ENCODE data around the gene BCL2L12.

The BCL2L12 gene

DNA sequence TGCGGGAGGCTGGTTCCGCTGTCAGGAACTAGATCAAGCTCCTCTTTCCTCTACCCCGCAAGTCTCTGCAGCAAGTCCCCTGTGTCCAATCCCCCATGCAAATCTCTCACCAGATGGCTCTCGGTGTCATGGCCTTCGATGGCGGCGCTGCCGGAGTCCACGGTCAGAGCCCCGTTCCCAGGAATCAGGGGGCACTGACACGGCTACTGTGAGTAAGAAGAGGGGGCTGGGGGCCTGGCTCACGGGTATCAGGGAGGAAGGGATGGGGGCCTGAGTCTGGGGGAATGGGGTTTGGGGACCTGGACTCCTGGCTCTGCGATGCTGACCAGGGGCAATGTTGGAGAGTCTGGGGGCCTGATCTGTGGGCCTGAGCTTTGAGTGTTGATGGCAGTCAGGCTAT is 19.7 kb upstream of the BCL2L12 start:
- Histone ChIP-seq H3K9me3 (ENCODE audit: insufficient read depth, low read length) (no peaks in the 10 kb centered on the region), H3K79me2 (ENCODE audit: insufficient read depth, low read length) (peaks cover 28% of the 10 kb centered on the region), H3K27me3 (ENCODE audit: low read length) (no peaks in the 10 kb centered on the region), H3K9ac (ENCODE audit: low read length) (no peak overlapping the region), H3F3A (ENCODE audit: insufficient read depth) (0 out of 2 replicates have a peak, but pooled peaks cover 8% of the 10 kb centered on the region), H3K9me2 (replicated peaks; ENCODE audit: insufficient read depth, low read length) (no peaks in the 10 kb centered on the region), H3K36me3 (ENCODE audit: low read length) (no peaks in the 10 kb centered on the region; the same call in 1 of the 2 replicates), H3K27ac (ENCODE audit: low read depth, low read length) (no peak overlapping the region), H4K20me1 (ENCODE audit: low read depth, low read length) (no peaks in the 10 kb centered on the region), H3K4me3 (ENCODE audit: insufficient read depth, low read length, poor library complexity, severe bottlenecking) (no peak overlapping the region), H3K4me2 (ENCODE audit: low read depth, low read length, poor library complexity, severe bottlenecking) (no peak overlapping the region), H2AFZ (ENCODE audit: low read depth, low read length, severe bottlenecking) (no peak overlapping the region)
- TF ChIP-seq EZH2phosphoT487 (conservative IDR thresholded peaks at IDR 0.05; ENCODE audit: low read length): no peak
- TF ChIP-seq, protein P1, sequence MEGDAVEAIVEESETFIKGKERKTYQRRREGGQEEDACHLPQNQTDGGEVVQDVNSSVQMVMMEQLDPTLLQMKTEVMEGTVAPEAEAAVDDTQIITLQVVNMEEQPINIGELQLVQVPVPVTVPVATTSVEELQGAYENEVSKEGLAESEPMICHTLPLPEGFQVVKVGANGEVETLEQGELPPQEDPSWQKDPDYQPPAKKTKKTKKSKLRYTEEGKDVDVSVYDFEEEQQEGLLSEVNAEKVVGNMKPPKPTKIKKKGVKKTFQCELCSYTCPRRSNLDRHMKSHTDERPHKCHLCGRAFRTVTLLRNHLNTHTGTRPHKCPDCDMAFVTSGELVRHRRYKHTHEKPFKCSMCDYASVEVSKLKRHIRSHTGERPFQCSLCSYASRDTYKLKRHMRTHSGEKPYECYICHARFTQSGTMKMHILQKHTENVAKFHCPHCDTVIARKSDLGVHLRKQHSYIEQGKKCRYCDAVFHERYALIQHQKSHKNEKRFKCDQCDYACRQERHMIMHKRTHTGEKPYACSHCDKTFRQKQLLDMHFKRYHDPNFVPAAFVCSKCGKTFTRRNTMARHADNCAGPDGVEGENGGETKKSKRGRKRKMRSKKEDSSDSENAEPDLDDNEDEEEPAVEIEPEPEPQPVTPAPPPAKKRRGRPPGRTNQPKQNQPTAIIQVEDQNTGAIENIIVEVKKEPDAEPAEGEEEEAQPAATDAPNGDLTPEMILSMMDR (IDR thresholded peaks at IDR 0.05; ENCODE audit: insufficient read depth, low read length, poor library complexity, severe bottlenecking): no peak

DNA sequence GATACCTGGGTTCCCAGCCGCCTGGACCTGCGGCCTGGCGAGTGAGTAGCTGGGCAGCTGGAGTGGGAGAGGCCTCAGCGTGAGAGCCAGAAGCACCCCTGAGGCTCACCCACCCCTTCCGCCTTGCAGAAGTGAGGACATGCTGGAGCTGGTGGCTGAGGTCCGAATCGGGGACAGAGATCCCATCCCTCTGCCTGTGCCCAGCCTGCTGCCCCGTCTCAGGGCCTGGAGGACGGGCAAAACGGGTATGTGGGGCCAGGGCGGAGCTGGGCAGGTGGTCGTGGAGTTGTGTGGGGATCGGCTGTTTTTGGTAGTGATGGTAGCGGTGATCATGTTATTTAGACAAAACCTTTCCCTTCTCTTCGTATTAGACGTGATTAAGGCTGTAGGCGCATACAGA is 19.1 kb upstream of the BCL2L12 start:
- H3K9me3 ChIP-seq (ENCODE audit: insufficient read depth, low read length): no peaks in the 10 kb centered on the region

DNA sequence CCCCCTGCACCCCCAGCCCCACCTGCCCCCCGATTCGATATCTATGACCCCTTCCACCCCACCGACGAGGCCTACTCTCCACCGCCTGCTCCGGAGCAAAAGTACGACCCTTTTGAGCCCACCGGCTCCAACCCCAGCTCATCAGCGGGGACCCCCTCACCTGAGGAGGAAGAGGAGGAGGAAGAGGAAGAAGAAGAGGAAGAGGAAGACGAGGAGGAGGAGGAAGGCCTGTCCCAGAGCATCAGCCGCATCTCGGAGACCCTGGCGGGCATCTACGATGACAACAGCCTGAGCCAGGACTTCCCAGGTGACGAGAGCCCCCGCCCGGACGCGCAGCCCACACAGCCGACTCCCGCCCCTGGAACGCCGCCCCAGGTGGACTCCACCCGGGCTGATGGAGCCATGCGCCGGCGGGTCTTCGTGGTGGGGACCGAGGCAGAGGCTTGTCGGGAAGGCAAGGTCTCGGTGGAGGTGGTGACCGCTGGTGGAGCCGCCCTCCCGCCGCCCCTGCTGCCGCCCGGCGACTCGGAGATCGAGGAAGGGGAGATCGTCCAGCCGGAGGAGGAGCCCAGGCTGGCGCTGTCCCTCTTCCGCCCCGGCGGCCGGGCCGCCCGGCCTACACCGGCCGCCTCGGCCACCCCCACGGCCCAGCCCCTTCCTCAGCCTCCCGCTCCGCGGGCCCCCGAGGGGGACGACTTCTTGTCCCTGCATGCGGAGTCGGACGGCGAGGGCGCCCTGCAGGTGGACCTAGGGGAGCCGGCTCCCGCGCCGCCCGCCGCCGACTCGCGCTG is 14.5 kb upstream of the BCL2L12 start:
- H3K4me2 ChIP-seq (ENCODE audit: low read depth, low read length, poor library complexity, severe bottlenecking): no peak overlapping the region
- no peak overlapping the region for H2AFZ ChIP-seq (ENCODE audit: low read depth, low read length, severe bottlenecking)
- no peaks in the 10 kb centered on the region for H3K79me2 ChIP-seq (ENCODE audit: insufficient read depth, low read length)
- no peak overlapping the region for H3K4me3 ChIP-seq (ENCODE audit: insufficient read depth, low read length, poor library complexity, severe bottlenecking)
- no peaks in the 10 kb centered on the region for H3K9me3 ChIP-seq (ENCODE audit: insufficient read depth, low read length)
- no peaks in the 10 kb centered on the region for H3K27me3 ChIP-seq (ENCODE audit: low read length)
- TF ChIP-seq, protein P1 (IDR thresholded peaks at IDR 0.05; ENCODE audit: insufficient read depth, low read length, poor library complexity, severe bottlenecking): no peak
- no peak for TF ChIP-seq EZH2phosphoT487 (conservative IDR thresholded peaks at IDR 0.05; ENCODE audit: low read length)
- H3K36me3 ChIP-seq (ENCODE audit: low read length): no peaks in the 10 kb centered on the region; the same call in 1 of the 2 replicates
- H3F3A ChIP-seq (ENCODE audit: insufficient read depth): no peaks in the 10 kb centered on the region
- H3K9me2 ChIP-seq (replicated peaks; ENCODE audit: insufficient read depth, low read length): no peaks in the 10 kb centered on the region
- no peak overlapping the region for H3K9ac ChIP-seq (ENCODE audit: low read length)
- no peak overlapping the region for H3K27ac ChIP-seq (ENCODE audit: low read depth, low read length)
- no peaks in the 10 kb centered on the region for H4K20me1 ChIP-seq (ENCODE audit: low read depth, low read length)

More for the DNA sequence above, 19.1 kb upstream of the BCL2L12 start:
- no peaks in the 10 kb centered on the region for H4K20me1 ChIP-seq (ENCODE audit: low read depth, low read length)
- no peak overlapping the region for H3K4me3 ChIP-seq (ENCODE audit: insufficient read depth, low read length, poor library complexity, severe bottlenecking)
- H3K9ac ChIP-seq (ENCODE audit: low read length): no peak overlapping the region
- no peak overlapping the region for H3K4me2 ChIP-seq (ENCODE audit: low read depth, low read length, poor library complexity, severe bottlenecking)
- TF ChIP-seq EZH2phosphoT487 (conservative IDR thresholded peaks at IDR 0.05; ENCODE audit: low read length): no peak
- TF ChIP-seq, protein P1 (IDR thresholded peaks at IDR 0.05; ENCODE audit: insufficient read depth, low read length, poor library complexity, severe bottlenecking): no peak
- H3K79me2 ChIP-seq (ENCODE audit: insufficient read depth, low read length): peaks cover 28% of the 10 kb centered on the region
- 0 out of 2 replicates have a peak, but pooled peaks cover 3% of the 10 kb centered on the region for H3F3A ChIP-seq (ENCODE audit: insufficient read depth)
- H3K27me3 ChIP-seq (ENCODE audit: low read length): no peaks in the 10 kb centered on the region
- no peaks in the 10 kb centered on the region for H3K9me2 ChIP-seq (replicated peaks; ENCODE audit: insufficient read depth, low read length)
- H3K36me3 ChIP-seq (ENCODE audit: low read length): no peaks in the 10 kb centered on the region; the same call in 1 of the 2 replicates
- H2AFZ ChIP-seq (ENCODE audit: low read depth, low read length, severe bottlenecking): no peak overlapping the region
- H3K27ac ChIP-seq (ENCODE audit: low read depth, low read length): no peak overlapping the region
